Measurements from ENCODE around the gene GLO1. TPM values are rescaled to one million over a fixed set of nuclear protein-coding genes. Genes with fewer than 3 reads are reported as not detected.
"Not testable (repeated sequence)": the region's sequence is repeated elsewhere in the genome, so short reads cannot be mapped to it uniquely, and the experiment has no call there.

GLO1 gene
- total RNA-seq, 1 donor from 2014 or later = 149 TPM

- peak overlapping the region; percentile 54 for H3K4me3 Mint-ChIP-seq
- DNase-seq (ENCODE audit: low read depth, low spot score) = no peak
- H3K27ac Mint-ChIP-seq (ENCODE audit: unreplicated experiment) = no peak overlapping the region
- H3K27me3 Mint-ChIP-seq (ENCODE audit: low read depth) = no peaks in the 10 kb centered on the region
- peaks cover 19% of the 10 kb centered on the region for H3K4me1 Mint-ChIP-seq
- H3K9me3 Mint-ChIP-seq = peaks cover 8% of the 10 kb centered on the region
- TF ChIP-seq CTCF (conservative IDR thresholded peaks at IDR 0.05) = no peak
- H3K36me3 Mint-ChIP-seq (ENCODE audit: low read depth) = peaks cover 8% of the 10 kb centered on the region
These were observed 3.0 kb upstream of the GLO1 start for GRCh38 chr6:38705924-38706323.

DNA sequence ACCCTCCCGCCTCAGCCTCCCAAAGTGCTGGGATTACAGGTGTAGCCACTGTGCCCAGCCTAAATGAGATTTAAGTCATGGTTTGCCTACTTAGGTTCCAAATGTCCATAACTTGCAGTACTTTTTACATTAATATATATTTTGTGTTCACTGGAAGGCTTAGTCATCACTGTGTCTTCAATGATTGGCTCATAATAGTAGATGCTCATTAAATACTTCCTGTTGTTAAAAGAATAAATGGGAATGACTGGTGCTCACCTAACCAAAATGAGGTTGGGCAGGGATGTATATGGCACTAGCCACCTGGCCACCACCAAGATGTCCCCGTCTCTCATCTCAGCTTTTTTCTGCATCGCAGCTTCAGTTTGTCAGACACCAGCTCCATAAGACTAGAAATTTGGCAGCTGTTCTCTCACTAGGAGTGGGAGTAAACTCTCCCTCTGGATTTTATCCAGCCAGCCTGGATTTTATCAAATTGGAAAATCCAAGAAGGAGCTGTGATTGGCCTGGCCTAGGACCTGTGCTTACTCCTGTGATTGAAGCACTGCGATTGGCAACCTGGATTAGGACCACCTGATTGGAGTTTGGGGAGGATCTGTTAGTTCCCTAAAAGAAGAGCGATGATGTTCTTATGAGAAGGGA is 1.1 kb upstream of the GLO1 start:
- H3K4me3 Mint-ChIP-seq = peak overlapping the region; percentile 66
- TF ChIP-seq CTCF (conservative IDR thresholded peaks at IDR 0.05) = no peak
- H3K27ac Mint-ChIP-seq (ENCODE audit: unreplicated experiment) = no peak overlapping the region
- peaks cover 12% of the 10 kb centered on the region for H3K9me3 Mint-ChIP-seq
- no peak for DNase-seq (ENCODE audit: low read depth, low spot score)
- no peaks in the 10 kb centered on the region for H3K27me3 Mint-ChIP-seq (ENCODE audit: low read depth)
- H3K4me1 Mint-ChIP-seq = peaks cover 26% of the 10 kb centered on the region
- H3K36me3 Mint-ChIP-seq (ENCODE audit: low read depth) = peaks cover 19% of the 10 kb centered on the region

- peaks cover 37% of the 10 kb centered on the region for H3K4me1 Mint-ChIP-seq
- H3K36me3 Mint-ChIP-seq (ENCODE audit: low read depth) = peaks cover 32% of the 10 kb centered on the region
- H3K27ac Mint-ChIP-seq (ENCODE audit: unreplicated experiment) = no peak overlapping the region
- peak overlapping the region; percentile 93 for H3K4me3 Mint-ChIP-seq
- peaks cover 14% of the 10 kb centered on the region for H3K9me3 Mint-ChIP-seq
- no peak for DNase-seq (ENCODE audit: low read depth, low spot score)
- TF ChIP-seq CTCF (conservative IDR thresholded peaks at IDR 0.05) = no peak
- H3K27me3 Mint-ChIP-seq (ENCODE audit: low read depth) = no peaks in the 10 kb centered on the region
These were observed 1.4 kb downstream of the GLO1 start for GRCh38 chr6:38701551-38701950.

- not testable (repeated sequence) for H3K27ac Mint-ChIP-seq (ENCODE audit: unreplicated experiment); DNase-seq (ENCODE audit: low read depth, low spot score); H3K27me3 Mint-ChIP-seq (ENCODE audit: low read depth)
- Mint-ChIP-seq H3K36me3 (ENCODE audit: low read depth) (peaks cover 43% of the 10 kb centered on the region), H3K9me3 (peaks cover 14% of the 10 kb centered on the region), H3K4me3 (peak overlapping the region; percentile 73), H3K4me1 (peaks cover 37% of the 10 kb centered on the region)
These were observed 3.2 kb downstream of the GLO1 start for GRCh38 chr6:38699702-38700101.

- H3K27ac Mint-ChIP-seq (ENCODE audit: unreplicated experiment) = no peak overlapping the region
- H3K9me3 Mint-ChIP-seq = peaks cover 14% of the 10 kb centered on the region
- no peak for DNase-seq (ENCODE audit: low read depth, low spot score)
- peaks cover 47% of the 10 kb centered on the region for H3K36me3 Mint-ChIP-seq (ENCODE audit: low read depth)
- H3K4me1 Mint-ChIP-seq = peaks cover 31% of the 10 kb centered on the region
- no peaks in the 10 kb centered on the region for H3K27me3 Mint-ChIP-seq (ENCODE audit: low read depth)
- no peak overlapping the region for H3K4me3 Mint-ChIP-seq
- no peak for TF ChIP-seq CTCF (conservative IDR thresholded peaks at IDR 0.05)
These were observed 5.1 kb downstream of the GLO1 start for GRCh38 chr6:38697846-38698245.

GRCh38 chr6:38696345-38696744 is 6.6 kb downstream of the GLO1 start:
- no peak overlapping the region for H3K4me3 Mint-ChIP-seq
- H3K27ac Mint-ChIP-seq (ENCODE audit: unreplicated experiment) = no peak overlapping the region
- H3K4me1 Mint-ChIP-seq = peaks cover 19% of the 10 kb centered on the region
- no peak for TF ChIP-seq CTCF (conservative IDR thresholded peaks at IDR 0.05)
- no peaks in the 10 kb centered on the region for H3K27me3 Mint-ChIP-seq (ENCODE audit: low read depth)
- H3K9me3 Mint-ChIP-seq = peaks cover 12% of the 10 kb centered on the region
- no peak for DNase-seq (ENCODE audit: low read depth, low spot score)
- H3K36me3 Mint-ChIP-seq (ENCODE audit: low read depth) = peaks cover 48% of the 10 kb centered on the region
